ACC112 (cell line): Measurements from ENCODE around the gene C16orf89.

ENCODE experiments used
- H2AFZ ChIP-seq: fragments of 200-600 bp; sonication (generic); one replicate; pipeline ENCODE4 v1.6.0; 2017; ENCODE audit warnings: antibody characterized with exemption, low read length; ENCODE audit not compliant: unreplicated experiment
- H3K27ac ChIP-seq: fragments of 200-600 bp; sonication (generic); 2 replicates; pipeline ENCODE4 v1.5.1; 2014; ENCODE audit warnings: low read depth, mild to moderate bottlenecking, antibody characterized with exemption, low read length, moderate library complexity
- H3K27me3 ChIP-seq: fragments of 200-600 bp; sonication (generic); 2 replicates; pipeline ENCODE4 v1.6.1; 2014; ENCODE audit warnings: mild to moderate bottlenecking, antibody characterized with exemption, low read length, moderate library complexity, mixed read lengths; ENCODE audit not compliant: insufficient read depth
- H3K36me3 ChIP-seq: fragments of 200-600 bp; sonication (generic); 2 replicates; pipeline ENCODE4 v1.6.1; 2016; ENCODE audit warnings: mild to moderate bottlenecking, antibody characterized with exemption, low read length, moderate library complexity, mixed read lengths; ENCODE audit not compliant: insufficient read depth
- H3K4me1 ChIP-seq: fragments of 200-600 bp; sonication (generic); one replicate; pipeline ENCODE4 v1.6.1; 2016; ENCODE audit warnings: low read length, mixed read lengths; ENCODE audit not compliant: insufficient read depth, unreplicated experiment, control insufficient read depth
- H3K4me3 ChIP-seq: fragments of 200-600 bp; sonication (generic); 2 replicates; pipeline ENCODE4 v1.5.1; 2014; ENCODE audit warnings: mild to moderate bottlenecking, low read depth, low read length
- H3K79me2 ChIP-seq: fragments of 200-600 bp; sonication (generic); one replicate; pipeline ENCODE4 v1.6.0; 2016; ENCODE audit warnings: low read length; ENCODE audit not compliant: control insufficient read depth, unreplicated experiment, insufficient read depth

The C16orf89 gene

DNA sequence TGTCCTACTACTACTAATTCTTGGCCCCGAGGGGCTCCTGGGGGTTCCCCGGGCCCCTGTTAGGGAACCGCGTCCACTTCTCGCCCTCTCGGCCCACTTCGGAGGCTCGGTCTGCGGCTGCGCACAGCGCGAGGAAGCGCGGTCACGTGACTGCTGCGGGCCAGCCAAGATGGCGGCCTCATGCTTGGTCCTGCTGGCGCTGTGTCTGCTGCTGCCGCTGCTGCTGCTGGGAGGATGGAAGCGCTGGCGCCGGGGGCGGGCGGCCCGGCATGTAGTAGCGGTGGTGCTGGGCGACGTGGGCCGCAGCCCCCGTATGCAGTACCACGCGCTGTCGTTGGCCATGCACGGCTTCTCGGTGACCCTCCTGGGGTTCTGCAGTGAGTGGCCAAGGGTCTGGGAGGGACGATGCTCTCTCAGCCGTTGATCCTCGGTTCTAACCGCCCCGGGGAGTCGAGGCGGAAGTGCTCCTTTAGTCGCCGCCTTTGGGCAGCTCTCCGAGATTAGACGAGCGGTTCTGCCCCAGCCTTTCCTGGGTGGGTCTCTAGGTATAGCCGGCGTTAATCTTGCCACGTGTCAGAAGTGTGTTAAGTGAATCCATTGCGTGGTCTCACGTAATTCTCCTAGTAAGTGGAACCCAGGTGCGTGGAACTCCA is 6.1 kb upstream of the C16orf89 start, which contains the start of gene ALG1:
Gene ALG1 (plus strand): TSS at position 163 of the 653 bp plus-strand sequence. CDS start 7 bp downstream, at position 170.
- Histone ChIP-seq H3K27ac (peak within 1 kb of the TSS; percentile 68), H2AFZ (peak within 1 kb of the TSS; percentile 100), H3K4me3 (peak within 1 kb of the TSS; percentile 87), H3K36me3 (peaks cover 4% of the 10 kb centered on the region; the same call in 1 of the 2 replicates), H3K27me3 (no peaks in the 10 kb centered on the region), H3K79me2 (peaks cover 16% of the 10 kb centered on the region), H3K4me1 (peaks cover 18% of the 10 kb centered on the region)

GRCh38 chr16:5071341-5071680 is 5.6 kb upstream of the C16orf89 start:
- peaks cover 3% of the 10 kb centered on the region; the same call in 1 of the 2 replicates for H3K36me3 ChIP-seq
- H2AFZ ChIP-seq = peak overlapping the region; percentile 100
- H3K4me1 ChIP-seq = peaks cover 18% of the 10 kb centered on the region
- H3K27ac ChIP-seq = peak overlapping the region; percentile 68
- H3K79me2 ChIP-seq = peaks cover 16% of the 10 kb centered on the region
- H3K27me3 ChIP-seq = no peaks in the 10 kb centered on the region
- H3K4me3 ChIP-seq = peak overlapping the region; percentile 87

DNA sequence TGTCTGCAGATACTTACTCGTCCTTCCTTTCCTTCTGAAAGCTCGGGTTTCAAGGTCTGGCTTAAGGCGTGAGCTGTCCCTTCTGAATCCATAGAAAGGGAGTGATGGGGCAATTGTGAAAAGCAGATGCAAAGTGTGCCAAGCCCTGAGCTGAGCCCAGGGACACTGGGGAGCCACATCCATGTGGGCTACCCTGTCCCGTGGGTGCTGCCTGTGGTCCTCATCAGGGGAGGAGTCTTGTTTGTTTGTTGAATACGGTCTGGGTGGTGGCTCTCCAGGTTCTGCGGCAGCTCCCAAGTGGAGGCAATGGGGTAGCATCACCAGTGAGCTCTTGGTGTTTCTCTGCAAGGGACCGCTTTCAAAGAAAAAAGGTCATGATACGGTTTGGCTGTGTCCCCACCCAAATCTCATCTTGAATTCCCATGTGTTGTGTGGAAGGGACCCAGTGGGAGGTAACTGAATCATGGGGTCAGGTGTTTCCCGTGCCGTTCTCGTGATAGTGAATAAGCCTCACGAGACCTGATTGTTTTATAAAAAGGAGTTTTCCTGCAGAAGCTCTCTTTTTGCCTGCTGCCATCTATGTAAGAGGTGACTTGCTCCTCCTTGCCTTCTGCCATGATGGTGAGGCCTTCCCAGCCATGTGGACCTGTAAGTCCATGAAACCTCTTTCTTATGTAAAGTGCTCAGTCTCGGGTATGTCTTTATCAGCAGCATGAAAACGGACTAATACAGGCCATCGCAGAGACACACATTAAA is 4.9 kb upstream of the C16orf89 start:
- H3K27me3 ChIP-seq = peaks cover 4% of the 10 kb centered on the region; the same call in 1 of the 2 replicates
- H2AFZ ChIP-seq = peak overlapping the region; percentile 100
- H3K4me1 ChIP-seq = peaks cover 18% of the 10 kb centered on the region

GRCh38 chr16:5069854-5070253 is 4.1 kb upstream of the C16orf89 start:
- Histone ChIP-seq H3K27me3 (peaks cover 7% of the 10 kb centered on the region; the same call in 1 of the 2 replicates), H3K36me3 (no peaks in the 10 kb centered on the region), H2AFZ (no peak overlapping the region), H3K27ac (no peak overlapping the region), H3K4me3 (no peak overlapping the region), H3K79me2 (peaks cover 16% of the 10 kb centered on the region), H3K4me1 (peaks cover 18% of the 10 kb centered on the region)

More for the DNA sequence above, 4.9 kb upstream of the C16orf89 start:
- no peaks in the 10 kb centered on the region for H3K36me3 ChIP-seq
- peaks cover 16% of the 10 kb centered on the region for H3K79me2 ChIP-seq
- H3K27ac ChIP-seq = no peak overlapping the region
- no peak overlapping the region for H3K4me3 ChIP-seq

DNA sequence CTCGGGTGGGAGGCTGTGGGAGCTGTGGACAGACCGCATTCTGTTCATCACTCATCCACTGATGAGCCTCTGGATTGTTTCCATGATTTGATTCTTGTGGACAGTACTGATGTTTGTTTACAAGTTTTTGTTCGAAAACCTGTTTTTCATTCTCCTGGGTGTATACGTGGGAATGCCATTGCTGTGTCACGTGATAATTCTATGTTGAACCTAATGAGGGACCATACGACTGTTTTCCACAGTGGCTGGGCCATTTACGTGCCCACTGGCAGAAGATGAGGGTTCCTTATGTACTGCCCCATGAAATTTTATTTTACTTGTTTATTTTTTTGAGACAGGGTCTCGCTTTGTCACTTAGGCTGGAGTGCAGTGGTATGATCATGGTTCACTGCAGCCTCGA is 3.3 kb upstream of the C16orf89 start:
- Histone ChIP-seq H2AFZ (no peak overlapping the region), H3K36me3 (no peaks in the 10 kb centered on the region), H3K4me1 (peaks cover 18% of the 10 kb centered on the region), H3K27me3 (peaks cover 12% of the 10 kb centered on the region; the same call in 1 of the 2 replicates), H3K79me2 (peaks cover 16% of the 10 kb centered on the region), H3K27ac (no peak overlapping the region), H3K4me3 (no peak overlapping the region)

DNA sequence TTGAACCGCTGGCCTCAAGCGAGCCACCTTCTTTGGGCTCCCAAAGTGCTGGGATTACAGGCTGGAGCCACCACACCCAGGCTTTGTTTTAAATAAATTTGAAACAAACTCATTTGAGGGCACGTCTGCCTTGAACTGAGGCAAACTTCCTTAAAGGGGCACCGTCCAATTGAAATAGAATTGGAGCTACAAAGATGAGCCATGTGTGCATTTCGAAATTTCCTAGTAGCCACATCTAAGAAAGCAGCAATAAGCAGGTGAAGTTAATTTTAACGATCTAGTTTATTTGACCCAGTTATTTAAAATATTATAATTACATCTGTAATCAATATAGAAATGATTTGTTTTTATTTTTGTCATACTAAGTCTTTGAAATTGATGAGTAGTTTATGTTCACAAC is 755 bp upstream of the C16orf89 start:
- no peak overlapping the region for H3K27ac ChIP-seq
- H3K4me1 ChIP-seq = peaks cover 5% of the 10 kb centered on the region
- no peak overlapping the region for H3K4me3 ChIP-seq
- H3K36me3 ChIP-seq = no peaks in the 10 kb centered on the region
- H3K27me3 ChIP-seq = peaks cover 21% of the 10 kb centered on the region; the same call in 1 of the 2 replicates
- no peaks in the 10 kb centered on the region for H3K79me2 ChIP-seq
- H2AFZ ChIP-seq = no peak overlapping the region

DNA sequence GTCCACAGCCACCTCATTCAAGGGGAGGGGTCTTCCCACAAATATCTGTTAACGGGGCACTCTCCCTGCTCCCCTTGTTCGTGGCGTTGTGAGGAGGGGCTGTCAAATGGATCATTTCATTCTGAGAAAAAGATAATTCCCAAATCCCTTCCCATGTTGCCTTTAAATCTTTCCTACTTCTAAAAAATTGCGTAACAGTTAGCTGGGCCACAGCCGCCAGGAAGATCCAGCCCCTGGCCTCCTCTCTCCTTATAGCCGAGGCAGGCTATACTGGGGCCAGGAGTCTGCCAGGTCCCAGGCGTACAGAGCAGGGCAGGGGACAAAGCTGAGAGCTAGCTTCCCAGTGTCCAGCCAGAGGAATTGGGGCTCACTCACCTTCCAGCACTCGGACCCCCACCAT is 430 bp downstream of the C16orf89 start:
- Histone ChIP-seq H3K27me3 (peaks cover 21% of the 10 kb centered on the region; the same call in 1 of the 2 replicates), H3K27ac (no peak overlapping the region), H3K4me1 (no peaks in the 10 kb centered on the region), H3K36me3 (no peaks in the 10 kb centered on the region), H2AFZ (no peak overlapping the region), H3K79me2 (no peaks in the 10 kb centered on the region), H3K4me3 (no peak overlapping the region)

DNA sequence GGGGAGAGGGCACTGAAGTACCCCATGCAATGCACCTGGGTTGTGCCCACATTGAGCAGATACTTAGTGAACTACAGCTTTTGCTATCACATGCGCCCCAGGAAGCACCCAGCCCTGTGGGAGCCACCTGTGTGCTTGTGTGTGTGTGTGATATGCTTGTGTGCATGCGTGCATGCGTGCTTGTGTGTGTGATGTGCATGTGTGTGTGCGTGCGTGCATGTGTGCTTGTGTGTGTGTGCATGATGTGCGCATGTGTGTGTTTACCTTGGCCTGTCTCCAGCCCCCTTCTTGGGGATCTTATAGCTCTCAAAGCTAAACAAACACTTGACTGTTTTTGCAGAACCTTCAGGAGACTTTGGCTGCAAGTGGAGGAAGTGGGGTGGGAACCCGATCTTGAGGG is 841 bp downstream of the C16orf89 start:
- no peaks in the 10 kb centered on the region for H3K36me3 ChIP-seq
- H3K4me1 ChIP-seq = no peaks in the 10 kb centered on the region
- H3K4me3 ChIP-seq = no peak overlapping the region

DNA sequence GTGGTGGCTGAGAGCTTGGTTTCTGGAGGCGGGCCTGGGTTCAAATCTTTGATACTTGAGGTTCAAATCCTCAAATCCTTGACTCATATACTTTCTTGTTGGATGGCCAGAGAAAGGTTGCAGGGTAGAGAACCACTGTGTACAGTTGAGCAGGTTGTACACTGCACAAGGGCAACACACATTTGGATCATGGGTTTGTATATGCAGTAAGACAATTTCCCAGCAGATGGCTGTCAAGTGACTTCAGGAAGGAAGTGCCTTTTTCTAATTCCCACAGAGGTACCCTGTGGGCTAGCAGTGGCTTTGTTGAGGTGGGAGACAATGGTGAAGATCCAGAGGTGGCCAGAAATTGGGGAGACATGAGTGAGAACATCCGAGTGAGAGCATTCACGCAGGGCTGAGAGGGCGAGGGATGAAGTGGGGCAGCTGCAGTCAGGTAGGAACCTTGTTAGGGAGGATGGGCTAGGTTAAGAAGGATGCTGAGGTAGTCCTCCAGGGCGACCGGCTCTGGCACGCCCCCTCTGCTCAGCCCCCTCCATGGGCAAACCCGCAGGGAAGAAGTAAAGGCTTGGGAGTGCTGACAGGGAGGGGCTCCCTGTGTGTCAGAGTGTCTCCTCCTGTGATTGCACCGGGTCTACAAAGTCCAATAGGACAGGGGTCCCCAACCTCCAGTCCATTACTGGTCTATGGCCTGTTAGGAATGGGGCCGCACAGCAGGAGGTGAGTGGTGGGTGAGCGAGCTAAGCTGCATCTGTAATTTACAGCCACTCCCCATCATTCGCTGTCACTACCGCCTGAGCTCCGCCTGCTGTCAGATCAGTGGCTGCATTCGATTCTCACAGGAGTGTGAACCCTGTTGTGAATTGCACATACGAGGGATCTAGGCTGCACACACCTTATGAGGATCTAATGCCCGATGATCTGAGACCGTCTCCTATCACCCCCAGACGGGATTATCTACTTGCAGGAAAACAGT is 2.7 kb downstream of the C16orf89 start:
- no peaks in the 10 kb centered on the region for H3K4me1 ChIP-seq
- H3K27ac ChIP-seq = no peak overlapping the region
- no peaks in the 10 kb centered on the region for H3K79me2 ChIP-seq
- H2AFZ ChIP-seq = no peak overlapping the region
- no peak overlapping the region for H3K4me3 ChIP-seq
- no peaks in the 10 kb centered on the region for H3K36me3 ChIP-seq
- H3K27me3 ChIP-seq = peaks cover 21% of the 10 kb centered on the region; the same call in 1 of the 2 replicates

More for the DNA sequence above, 841 bp downstream of the C16orf89 start:
- Histone ChIP-seq H3K27ac (no peak overlapping the region), H3K79me2 (no peaks in the 10 kb centered on the region), H2AFZ (no peak overlapping the region), H3K27me3 (peaks cover 21% of the 10 kb centered on the region; the same call in 1 of the 2 replicates)

GRCh38 chr16:5062051-5062450 is 3.7 kb downstream of the C16orf89 start:
- no peak overlapping the region for H3K27ac ChIP-seq

More at GRCh38 chr16:5062051-5062450, 3.7 kb downstream of the C16orf89 start:
- Histone ChIP-seq H3K4me1 (no peaks in the 10 kb centered on the region), H3K36me3 (no peaks in the 10 kb centered on the region), H3K27me3 (peaks cover 21% of the 10 kb centered on the region; the same call in 1 of the 2 replicates), H3K79me2 (no peaks in the 10 kb centered on the region), H2AFZ (no peak overlapping the region), H3K4me3 (no peak overlapping the region)
